GM12874 (cell line): ENCODE measurements around the gene ANKUB1.

ENCODE experiments used
- TF ChIP-seq, protein P1 (sequence below): IDR thresholded peaks from 2 replicates; pipeline ENCODE4 v1.5.1; 2011; ENCODE audit warnings: low read depth, mild to moderate bottlenecking, control low read depth, low read length, moderate library complexity; ENCODE audit not compliant: insufficient read depth

The ANKUB1 gene, protein sequence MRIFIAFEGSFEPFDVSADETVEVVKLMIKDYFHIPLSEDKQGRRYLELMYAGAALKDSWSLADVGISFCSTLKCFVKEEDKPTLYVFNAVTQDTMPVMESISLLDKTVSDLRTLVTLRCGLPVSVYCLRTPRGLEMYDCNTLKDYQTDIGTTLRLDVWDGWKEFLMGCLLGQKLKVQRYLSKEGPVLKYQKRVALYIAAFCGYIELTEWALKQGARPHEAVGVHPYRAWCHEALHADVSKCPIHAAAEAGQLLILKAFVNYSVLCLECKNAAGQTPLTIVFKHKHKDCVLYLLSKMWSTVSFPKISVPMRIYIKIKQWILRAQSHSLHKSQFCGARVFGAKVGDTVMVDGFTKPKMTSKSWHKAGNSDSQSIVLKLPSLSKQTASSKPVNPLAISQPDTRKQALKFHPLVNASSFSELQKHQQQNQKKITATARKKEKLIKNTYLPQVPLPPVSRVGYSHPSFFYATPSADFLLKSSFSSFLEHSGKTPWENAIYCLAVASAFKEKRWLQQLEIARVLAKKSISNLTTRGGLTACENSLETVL

GRCh38 chr3:149792452-149793270 is at the start of gene ANKUB1:
ANKUB1 (minus strand) TSS chr3:149792554; CDS start chr3:149792366, 188 bp downstream.
- TF ChIP-seq, protein P1, sequence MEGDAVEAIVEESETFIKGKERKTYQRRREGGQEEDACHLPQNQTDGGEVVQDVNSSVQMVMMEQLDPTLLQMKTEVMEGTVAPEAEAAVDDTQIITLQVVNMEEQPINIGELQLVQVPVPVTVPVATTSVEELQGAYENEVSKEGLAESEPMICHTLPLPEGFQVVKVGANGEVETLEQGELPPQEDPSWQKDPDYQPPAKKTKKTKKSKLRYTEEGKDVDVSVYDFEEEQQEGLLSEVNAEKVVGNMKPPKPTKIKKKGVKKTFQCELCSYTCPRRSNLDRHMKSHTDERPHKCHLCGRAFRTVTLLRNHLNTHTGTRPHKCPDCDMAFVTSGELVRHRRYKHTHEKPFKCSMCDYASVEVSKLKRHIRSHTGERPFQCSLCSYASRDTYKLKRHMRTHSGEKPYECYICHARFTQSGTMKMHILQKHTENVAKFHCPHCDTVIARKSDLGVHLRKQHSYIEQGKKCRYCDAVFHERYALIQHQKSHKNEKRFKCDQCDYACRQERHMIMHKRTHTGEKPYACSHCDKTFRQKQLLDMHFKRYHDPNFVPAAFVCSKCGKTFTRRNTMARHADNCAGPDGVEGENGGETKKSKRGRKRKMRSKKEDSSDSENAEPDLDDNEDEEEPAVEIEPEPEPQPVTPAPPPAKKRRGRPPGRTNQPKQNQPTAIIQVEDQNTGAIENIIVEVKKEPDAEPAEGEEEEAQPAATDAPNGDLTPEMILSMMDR = no peak

GRCh38 chr3:149839896-149840295 is 47.5 kb upstream of the ANKUB1 start:
- TF ChIP-seq, protein P1 = no peak

DNA sequence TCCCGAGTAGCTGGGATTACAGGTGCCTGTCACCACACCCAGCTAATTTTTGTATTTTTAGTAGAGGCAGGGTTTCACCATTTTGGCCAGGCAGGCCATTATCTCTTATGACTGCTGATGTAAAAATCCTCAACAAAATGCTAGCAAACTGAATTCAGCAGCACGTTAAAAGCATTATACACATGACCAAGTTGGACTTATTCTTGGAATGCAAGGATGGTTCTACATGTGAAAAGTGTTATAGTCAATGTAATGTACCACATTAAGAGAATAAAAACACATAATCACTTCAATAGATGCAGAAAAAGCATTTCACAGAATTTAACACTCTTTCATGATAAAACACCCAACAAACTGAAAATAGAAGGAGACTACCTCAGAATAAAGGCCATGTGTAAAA is 40.9 kb upstream of the ANKUB1 start:
- TF ChIP-seq, protein P1 = no peak

DNA sequence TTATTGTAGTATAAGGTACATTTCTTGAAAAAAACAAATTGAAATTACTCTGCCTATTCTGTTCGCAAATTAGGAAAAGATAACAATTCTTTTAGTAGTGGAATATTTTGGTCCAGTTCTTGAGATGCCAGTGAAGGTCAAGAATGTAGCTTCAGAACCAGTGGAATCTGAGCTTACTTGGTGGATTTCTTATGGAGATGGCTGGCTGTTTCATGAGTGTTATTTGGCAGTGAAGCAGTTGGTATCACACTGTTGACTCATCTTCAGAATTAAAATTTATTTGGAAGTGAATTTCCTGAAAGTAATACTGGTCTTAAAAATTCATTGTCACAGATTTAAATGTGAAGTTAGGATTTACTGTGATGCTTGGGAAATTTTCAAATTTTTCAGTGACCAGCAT is 39.7 kb upstream of the ANKUB1 start:
- TF ChIP-seq, protein P1 = no peak

DNA sequence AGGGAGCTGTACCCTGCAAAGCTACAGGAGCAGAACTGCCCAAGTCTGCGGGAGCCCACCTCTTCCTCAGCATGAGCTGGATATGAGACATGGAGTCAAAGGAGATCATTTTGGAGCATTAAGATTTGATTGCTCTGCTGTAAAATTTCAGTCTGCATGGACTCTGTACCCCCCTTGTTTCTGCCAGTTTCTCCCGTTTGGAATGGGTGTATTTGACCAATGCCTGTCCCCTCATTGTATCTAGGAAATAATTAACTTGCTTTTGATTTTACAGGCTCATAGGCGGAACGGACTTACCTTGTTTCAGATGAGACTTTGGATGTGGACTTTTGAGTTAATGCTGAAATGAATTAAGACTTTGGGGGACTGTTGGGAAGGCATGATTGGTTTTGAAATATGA is 39.0 kb upstream of the ANKUB1 start:
- TF ChIP-seq, protein P1 = no peak

DNA sequence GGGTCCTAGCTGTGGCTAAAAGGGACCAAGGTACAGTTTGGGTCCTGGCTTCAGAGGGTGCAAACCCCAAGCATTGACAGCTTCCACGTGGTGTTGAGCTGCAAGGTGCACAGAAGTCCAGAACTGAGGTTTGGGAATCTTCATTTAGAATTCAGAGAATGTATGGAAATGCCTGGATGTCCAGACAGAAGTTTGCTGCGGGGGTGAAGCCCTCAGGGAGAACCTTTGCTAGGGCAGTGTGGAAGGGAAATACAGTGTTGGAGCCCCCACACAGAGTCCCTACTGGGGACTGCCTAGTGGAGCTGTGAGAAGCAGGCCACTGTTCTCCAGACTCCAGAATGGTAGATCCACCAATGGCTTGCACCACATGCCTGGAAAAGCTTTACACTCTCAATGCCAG is 38.5 kb upstream of the ANKUB1 start:
- TF ChIP-seq, protein P1 = no peak

GRCh38 chr3:149828390-149828789 is 36.0 kb upstream of the ANKUB1 start:
- TF ChIP-seq, protein P1 = no peak
